Measurements from ENCODE around the gene ACIN1. TPM values are rescaled to one million over a fixed set of nuclear protein-coding genes. Genes with fewer than 3 reads are reported as not detected.

Gene ACIN1
- total and polyA plus RNA-seq, 2 of the 8 experiments (the other 6 are each of a cell fraction or from before 2014, with no cell fraction given): 132 to 233 TPM

DNA sequence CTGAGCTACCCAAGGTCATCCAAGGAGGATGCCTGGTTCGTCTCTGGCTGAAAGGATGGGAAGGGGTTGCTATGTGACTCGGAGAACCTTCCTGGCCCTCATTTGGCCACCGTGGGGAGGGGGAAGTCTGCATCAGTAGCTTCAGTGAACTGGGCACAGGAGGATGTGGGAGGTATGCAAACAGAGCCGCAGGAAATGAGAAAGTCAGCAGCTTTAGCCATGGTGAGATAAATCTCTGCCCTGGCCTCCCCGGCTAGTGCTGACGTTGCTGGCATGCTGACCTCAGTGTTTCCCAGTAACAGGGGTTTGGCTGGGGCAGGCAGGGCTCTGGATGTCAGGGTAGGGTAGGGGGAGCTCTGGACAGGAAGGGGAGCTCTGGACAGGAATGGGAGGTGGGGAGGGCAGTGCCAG is 26.4 kb upstream of the ACIN1 start (continued):
- no peak for TF ChIP-seq RBBP5 (IDR thresholded peaks at IDR 0.05; ENCODE audit: borderline replicate concordance, low read depth, low read length)
- no peak for TF ChIP-seq TCF12 (IDR thresholded peaks at IDR 0.05; ENCODE audit: low read depth, low read length)
- TF ChIP-seq ZNF274 (IDR thresholded peaks at IDR 0.05; ENCODE audit: borderline replicate concordance, extremely low read depth, low read length): no peak
- TF ChIP-seq BACH1 (IDR thresholded peaks at IDR 0.05; ENCODE audit: low read length): no peak
- no peak for TF ChIP-seq CTCF (IDR thresholded peaks at IDR 0.05; ENCODE audit: control extremely low read depth in 1 of 3, insufficient read depth in 1 of 3, low read depth in 1 of 3, low read length in 3 of 3)
